Measurements from ENCODE around the gene CT47A7.
A peak's percentile ranks its signal among the peaks of the same experiment; 100 is the strongest.
"Not testable (repeated sequence)": the region's sequence is repeated elsewhere in the genome, so short reads cannot be mapped to it uniquely, and the experiment has no call there.

The CT47A7 gene

DNA sequence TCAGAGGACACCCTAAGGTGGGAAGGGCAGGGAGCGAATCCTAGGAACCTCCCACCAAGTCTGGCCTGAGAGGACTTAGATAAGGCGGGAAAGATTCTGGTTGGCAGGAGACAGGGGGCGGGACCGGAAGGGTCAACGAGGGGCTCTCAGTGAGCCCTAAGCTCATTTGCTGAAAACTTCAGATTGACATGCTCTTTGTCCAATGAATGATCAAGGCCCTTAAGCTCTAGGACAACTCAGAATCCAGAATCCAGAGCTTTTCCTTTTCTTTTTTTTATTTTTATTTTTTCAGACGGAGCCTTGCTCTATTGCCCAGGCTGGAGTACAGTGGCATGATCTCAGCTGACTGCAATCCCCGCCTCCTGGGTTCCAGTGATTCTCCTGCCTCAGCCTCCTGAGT lies at the start of gene CT47A7:
Gene CT47A7, minus strand, starts transcription at position 101 of the 400 bp plus-strand sequence. CDS start 255 bp downstream, outside the sequence.
- H3K4me3 ChIP-seq (ENCODE audit: low read depth, low read length); DNase-seq (ENCODE audit: low read depth, low spot score); in situ Hi-C loops (cut with HindIII; ENCODE audit: low sequenced_read_pairs): not testable (repeated sequence)

- in situ Hi-C loops (cut with HindIII; ENCODE audit: low sequenced_read_pairs) = no loop called here
- TF ChIP-seq, protein P1, sequence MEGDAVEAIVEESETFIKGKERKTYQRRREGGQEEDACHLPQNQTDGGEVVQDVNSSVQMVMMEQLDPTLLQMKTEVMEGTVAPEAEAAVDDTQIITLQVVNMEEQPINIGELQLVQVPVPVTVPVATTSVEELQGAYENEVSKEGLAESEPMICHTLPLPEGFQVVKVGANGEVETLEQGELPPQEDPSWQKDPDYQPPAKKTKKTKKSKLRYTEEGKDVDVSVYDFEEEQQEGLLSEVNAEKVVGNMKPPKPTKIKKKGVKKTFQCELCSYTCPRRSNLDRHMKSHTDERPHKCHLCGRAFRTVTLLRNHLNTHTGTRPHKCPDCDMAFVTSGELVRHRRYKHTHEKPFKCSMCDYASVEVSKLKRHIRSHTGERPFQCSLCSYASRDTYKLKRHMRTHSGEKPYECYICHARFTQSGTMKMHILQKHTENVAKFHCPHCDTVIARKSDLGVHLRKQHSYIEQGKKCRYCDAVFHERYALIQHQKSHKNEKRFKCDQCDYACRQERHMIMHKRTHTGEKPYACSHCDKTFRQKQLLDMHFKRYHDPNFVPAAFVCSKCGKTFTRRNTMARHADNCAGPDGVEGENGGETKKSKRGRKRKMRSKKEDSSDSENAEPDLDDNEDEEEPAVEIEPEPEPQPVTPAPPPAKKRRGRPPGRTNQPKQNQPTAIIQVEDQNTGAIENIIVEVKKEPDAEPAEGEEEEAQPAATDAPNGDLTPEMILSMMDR (IDR thresholded peaks at IDR 0.05; ENCODE audit: low read depth, low read length) = peak; percentile 17
- H3K4me3 ChIP-seq (ENCODE audit: low read depth, low read length) = no peak overlapping the region
- DNase-seq (ENCODE audit: low read depth, low spot score) = peak; percentile 4
These were observed 44.2 kb upstream of the CT47A7 start for GRCh38 chrX:121000589-121000988.

DNA sequence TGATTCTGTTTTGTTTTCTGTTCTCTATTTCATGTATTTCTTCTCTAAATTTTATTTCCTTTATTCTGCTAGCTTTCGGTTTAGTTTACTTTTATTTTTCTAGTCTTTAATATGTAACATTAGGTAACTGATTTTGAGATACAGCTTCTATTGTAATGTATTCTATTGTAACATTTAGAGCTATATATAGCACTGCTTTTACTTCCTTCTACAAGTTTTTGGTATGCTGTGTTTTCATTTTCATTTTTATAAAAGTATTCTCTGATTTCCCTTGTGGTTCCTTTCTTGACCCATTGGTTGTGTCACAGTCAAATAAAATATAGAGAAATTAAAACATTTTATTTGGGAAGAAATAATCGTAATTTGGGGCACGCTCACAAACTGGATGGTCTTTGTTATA lies 43.0 kb upstream of the CT47A7 start:
- no peak for DNase-seq (ENCODE audit: low read depth, low spot score)
- H3K4me3 ChIP-seq (ENCODE audit: low read depth, low read length) = no peak overlapping the region
- in situ Hi-C loops (cut with HindIII; ENCODE audit: low sequenced_read_pairs) = no loop called here
- TF ChIP-seq, protein P1 (IDR thresholded peaks at IDR 0.05; ENCODE audit: low read depth, low read length) = no peak

- H3K4me3 ChIP-seq (ENCODE audit: low read depth, low read length); in situ Hi-C loops (cut with HindIII; ENCODE audit: low sequenced_read_pairs); DNase-seq (ENCODE audit: low read depth, low spot score): not testable (repeated sequence)
These were observed 29.3 kb upstream of the CT47A7 start, which contains the start of gene CT47A1 for GRCh38 chrX:120985660-120986059. Gene CT47A1 (minus strand): TSS chrX:120985760. CDS start chrX:120985529, 231 bp downstream.

Data from astrocyte of the spinal cord (primary cell).